Measurements from ENCODE around the gene CDH2.

DNA sequence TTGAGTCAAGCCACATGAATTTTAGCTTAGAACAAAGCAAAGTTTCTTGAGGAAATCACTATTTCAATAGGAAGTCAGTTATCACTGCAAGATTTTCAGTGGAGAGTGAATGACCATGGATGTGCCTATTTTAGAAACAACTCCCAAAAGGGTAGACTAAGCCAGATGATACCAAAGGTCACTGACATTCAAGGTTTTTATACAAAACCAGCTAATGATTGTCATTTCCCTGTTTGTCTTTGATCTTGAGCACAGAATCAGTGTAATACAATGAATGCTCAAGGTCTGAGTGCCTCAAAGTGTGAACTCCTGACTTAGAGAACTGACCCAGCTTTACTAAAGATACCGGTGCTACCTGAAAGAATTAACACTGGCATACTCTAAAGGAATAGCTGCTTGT, 60.5 kb downstream of the CDH2 start:
- TF ChIP-seq, protein P1, sequence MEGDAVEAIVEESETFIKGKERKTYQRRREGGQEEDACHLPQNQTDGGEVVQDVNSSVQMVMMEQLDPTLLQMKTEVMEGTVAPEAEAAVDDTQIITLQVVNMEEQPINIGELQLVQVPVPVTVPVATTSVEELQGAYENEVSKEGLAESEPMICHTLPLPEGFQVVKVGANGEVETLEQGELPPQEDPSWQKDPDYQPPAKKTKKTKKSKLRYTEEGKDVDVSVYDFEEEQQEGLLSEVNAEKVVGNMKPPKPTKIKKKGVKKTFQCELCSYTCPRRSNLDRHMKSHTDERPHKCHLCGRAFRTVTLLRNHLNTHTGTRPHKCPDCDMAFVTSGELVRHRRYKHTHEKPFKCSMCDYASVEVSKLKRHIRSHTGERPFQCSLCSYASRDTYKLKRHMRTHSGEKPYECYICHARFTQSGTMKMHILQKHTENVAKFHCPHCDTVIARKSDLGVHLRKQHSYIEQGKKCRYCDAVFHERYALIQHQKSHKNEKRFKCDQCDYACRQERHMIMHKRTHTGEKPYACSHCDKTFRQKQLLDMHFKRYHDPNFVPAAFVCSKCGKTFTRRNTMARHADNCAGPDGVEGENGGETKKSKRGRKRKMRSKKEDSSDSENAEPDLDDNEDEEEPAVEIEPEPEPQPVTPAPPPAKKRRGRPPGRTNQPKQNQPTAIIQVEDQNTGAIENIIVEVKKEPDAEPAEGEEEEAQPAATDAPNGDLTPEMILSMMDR (conservative IDR thresholded peaks at IDR 0.05): no peak
- TF ChIP-seq EZH2 (IDR thresholded peaks at IDR 0.05; ENCODE audit: low read depth): no peak
